GM21381 (cell line): ENCODE data around the gene NBAS.
"Not testable (repeated sequence)": the region's sequence is repeated elsewhere in the genome, so short reads cannot be mapped to it uniquely, and the experiment has no call there.

Source experiments
- ATAC-seq: cut with Tn5 transposase; IDR thresholded peaks from one replicate; pipeline ENCODE4 v1.9.1; 2021; ENCODE audit warnings: mild to moderate bottlenecking, moderate library complexity; ENCODE audit not compliant: unreplicated experiment

NBAS gene

GRCh38 chr2:15230599-15231192 lies 330.4 kb downstream of the NBAS start:
- no peak for ATAC-seq

GRCh38 chr2:15226661-15227060 lies 334.5 kb downstream of the NBAS start:
- no peak for ATAC-seq

- ATAC-seq, result no peak
These were observed 336.0 kb downstream of the NBAS start for GRCh38 chr2:15225131-15225530.

- ATAC-seq, result no peak
These were observed 336.5 kb downstream of the NBAS start for GRCh38 chr2:15224641-15225040.

GRCh38 chr2:15223887-15224286 lies 337.2 kb downstream of the NBAS start:
- ATAC-seq, result no peak

- no peak for ATAC-seq
These were observed 338.3 kb downstream of the NBAS start for GRCh38 chr2:15222856-15223255.

- no peak for ATAC-seq
These were observed 340.5 kb downstream of the NBAS start for GRCh38 chr2:15220603-15221002.

GRCh38 chr2:15218423-15219086 lies 342.6 kb downstream of the NBAS start:
- ATAC-seq, result no peak

- ATAC-seq, result no peak
These were observed 348.9 kb downstream of the NBAS start for GRCh38 chr2:15212249-15212648.

- not testable (repeated sequence) for ATAC-seq
These were observed 350.6 kb downstream of the NBAS start for GRCh38 chr2:15210542-15210941.

- ATAC-seq, result no peak
These were observed 354.7 kb downstream of the NBAS start for GRCh38 chr2:15206419-15206818.

GRCh38 chr2:15205562-15205961 lies 355.6 kb downstream of the NBAS start:
- ATAC-seq, result no peak

- ATAC-seq, result no peak
These were observed 360.1 kb downstream of the NBAS start for GRCh38 chr2:15201009-15201408.

GRCh38 chr2:15200581-15200980 lies 360.6 kb downstream of the NBAS start:
- ATAC-seq, result no peak

- ATAC-seq, result no peak
These were observed 363.1 kb downstream of the NBAS start for GRCh38 chr2:15198051-15198450.

GRCh38 chr2:15195813-15196212 lies 365.3 kb downstream of the NBAS start:
- ATAC-seq, result no peak

GRCh38 chr2:15191789-15192188 lies 369.3 kb downstream of the NBAS start:
- ATAC-seq, result no peak

- no peak for ATAC-seq
These were observed 371.9 kb downstream of the NBAS start for GRCh38 chr2:15189216-15189615.

- ATAC-seq, result no peak
These were observed 373.4 kb downstream of the NBAS start for GRCh38 chr2:15187702-15188101.

- ATAC-seq, result no peak
These were observed 375.0 kb downstream of the NBAS start for GRCh38 chr2:15186118-15186517.

GRCh38 chr2:15184491-15184890 lies 376.6 kb downstream of the NBAS start:
- no peak for ATAC-seq

GRCh38 chr2:15182275-15182674 lies 378.9 kb downstream of the NBAS start:
- ATAC-seq, result no peak
